ENCODE results near the gene SSBP3. TPM values are rescaled to one million over a fixed set of nuclear protein-coding genes. Genes with fewer than 3 reads are reported as not detected.

The SSBP3 gene
- total RNA-seq, 3 donors from 2014 or later (not counting 1 experiment from before 2014, with no cell fraction given) = 162 to 224 (median 164) TPM

- 83% methylated on average over 7 of the region's 7 CpGs for WGBS (ENCODE audit: insufficient coverage)
- Mint-ChIP-seq H3K27me3 (ENCODE audit: low read depth in 2 of 2) (no peaks in the 10 kb centered on the region), H3K27ac (peak overlapping the region; percentile 80 to 81), H3K4me3 (no peak overlapping the region), H3K4me1 (peaks cover 66 to 73% of the 10 kb centered on the region in 2 donors), H3K9me3 (no peaks in the 10 kb centered on the region), H3K36me3 (no peaks in the 10 kb centered on the region)
- DNase-seq = no peak
- no peaks in the 10 kb centered on the region for H3K36me3 ChIP-seq (ENCODE audit: control insufficient read depth, insufficient read depth, low read length)
- no peak for ATAC-seq
- H3K27me3 ChIP-seq (ENCODE audit: control insufficient read depth, insufficient read depth, low read length) = no peaks in the 10 kb centered on the region
- intact Hi-C loops (cut with micrococcal nuclease) = no loop called here
- H3K27ac ChIP-seq (ENCODE audit: low read length) = no peak overlapping the region
- no peaks in the 10 kb centered on the region for H3K9me3 ChIP-seq (ENCODE audit: control insufficient read depth, insufficient read depth, low read length)
- no peak for TF ChIP-seq CTCF (IDR thresholded peaks at IDR 0.05)
- H3K4me3 ChIP-seq (ENCODE audit: low read length) = no peak overlapping the region
- peaks cover 44% of the 10 kb centered on the region for H3K4me1 ChIP-seq (ENCODE audit: control insufficient read depth, insufficient read depth, low read length)
Observed at GRCh38 chr1:54345116-54345515, 61.1 kb downstream of the SSBP3 start.

- Mint-ChIP-seq H3K4me3 (no peak overlapping the region), H3K27me3 (ENCODE audit: low read depth in 2 of 2) (no peaks in the 10 kb centered on the region), H3K9me3 (no peaks in the 10 kb centered on the region), H3K36me3 (no peaks in the 10 kb centered on the region), H3K4me1 (peaks cover 72 to 76% of the 10 kb centered on the region in 2 donors), H3K27ac (peak overlapping the region; percentile 80 to 81)
- H3K4me3 ChIP-seq (ENCODE audit: low read length) = no peak overlapping the region
- H3K27ac ChIP-seq (ENCODE audit: low read length) = no peak overlapping the region
- H3K27me3 ChIP-seq (ENCODE audit: control insufficient read depth, insufficient read depth, low read length) = no peaks in the 10 kb centered on the region
- intact Hi-C loops (cut with micrococcal nuclease) = no loop called here
- ATAC-seq (no peak), DNase-seq (no peak)
- H3K36me3 ChIP-seq (ENCODE audit: control insufficient read depth, insufficient read depth, low read length) = no peaks in the 10 kb centered on the region
- WGBS (ENCODE audit: insufficient coverage) = 96% methylated on average over 26 of the region's 26 CpGs
- H3K9me3 ChIP-seq (ENCODE audit: control insufficient read depth, insufficient read depth, low read length) = no peaks in the 10 kb centered on the region
- TF ChIP-seq CTCF (IDR thresholded peaks at IDR 0.05) = no peak
- peaks cover 42% of the 10 kb centered on the region for H3K4me1 ChIP-seq (ENCODE audit: control insufficient read depth, insufficient read depth, low read length)
Observed at GRCh38 chr1:54342742-54343687, 63.2 kb downstream of the SSBP3 start.

GRCh38 chr1:54342288-54342687, 63.9 kb downstream of the SSBP3 start:
- no peak overlapping the region for H3K4me3 Mint-ChIP-seq
- Histone ChIP-seq H3K4me3 (ENCODE audit: low read length) (no peak overlapping the region), H3K4me1 (ENCODE audit: control insufficient read depth, insufficient read depth, low read length) (peaks cover 37% of the 10 kb centered on the region), H3K36me3 (ENCODE audit: control insufficient read depth, insufficient read depth, low read length) (no peaks in the 10 kb centered on the region), H3K9me3 (ENCODE audit: control insufficient read depth, insufficient read depth, low read length) (no peaks in the 10 kb centered on the region), H3K27ac (ENCODE audit: low read length) (no peak overlapping the region), H3K27me3 (ENCODE audit: control insufficient read depth, insufficient read depth, low read length) (no peaks in the 10 kb centered on the region)
- H3K27ac Mint-ChIP-seq = peak overlapping the region; percentile 80 to 81
- no peak for DNase-seq
- H3K4me1 Mint-ChIP-seq = peaks cover 69 to 72% of the 10 kb centered on the region in 2 donors
- TF ChIP-seq CTCF (IDR thresholded peaks at IDR 0.05) = no peak
- no peak for ATAC-seq
- no peaks in the 10 kb centered on the region for H3K36me3 Mint-ChIP-seq
- H3K27me3 Mint-ChIP-seq (ENCODE audit: low read depth in 2 of 2) = no peaks in the 10 kb centered on the region
- no peaks in the 10 kb centered on the region for H3K9me3 Mint-ChIP-seq
- intact Hi-C loops (cut with micrococcal nuclease) = no loop called here
- 50% methylated on average over 1 of the region's 2 CpGs for WGBS (ENCODE audit: insufficient coverage)

Measured in natural killer cell (primary cell).